CD4-positive, alpha-beta memory T cell (primary cell): ENCODE results near the gene OPCML. TPM values are rescaled to one million over a fixed set of nuclear protein-coding genes. Genes with fewer than 3 reads are reported as not detected.

Source experiments
- CTCF ChIA-PET: fragments of 350-600 bp; sonication (Branson Sonifier 250); formaldehyde crosslinking; loops from one replicate; lab custom pipeline; 2021; ENCODE audit warnings: inconsistent platforms; ENCODE audit not compliant: partially characterized antibody; lab: Charles Lee
- POLR2A ChIA-PET: fragments of 350-600 bp; sonication (Branson Sonifier 250); formaldehyde crosslinking; loops from one replicate; lab custom pipeline; 2021; ENCODE audit not compliant: partially characterized antibody; lab: Charles Lee
- DNase-seq, 5 donors: peaks; one replicate each; pipeline versions ENCODE4 v3.0.0 to v3.0.0-alpha.2; 2020 to 2022; ENCODE audit warnings: mixed read lengths in 1 of 5
- H3K27ac ChIP-seq: one replicate; pipeline ENCODE4 v1.7.0; 2013; ENCODE audit warnings: low read depth, low read length
- H3K27me3 ChIP-seq: 2 replicates; pipeline ENCODE4 v1.7.0; 2013; ENCODE audit warnings: mild to moderate bottlenecking, low read length, moderate library complexity; ENCODE audit not compliant: insufficient read depth
- H3K36me3 ChIP-seq: 2 replicates; pipeline ENCODE4 v1.7.0; 2013; ENCODE audit warnings: mild to moderate bottlenecking, low read length, moderate library complexity; ENCODE audit not compliant: insufficient read depth
- H3K4me1 ChIP-seq: 2 replicates; pipeline ENCODE4 v1.7.0; 2013; ENCODE audit warnings: mild to moderate bottlenecking, low read length, moderate library complexity; ENCODE audit not compliant: insufficient read depth
- H3K4me3 ChIP-seq, 2 donors: one replicate each; pipeline ENCODE4 v1.7.0; 2013; ENCODE audit warnings: low read length in 2 of 2, mild to moderate bottlenecking in 1 of 2
- H3K9me3 ChIP-seq, 2 donors: one replicate each; pipeline ENCODE4 v1.7.0; 2013; ENCODE audit warnings: low read length in 2 of 2, control low read depth in 1 of 2; ENCODE audit not compliant: control insufficient read depth in 1 of 2
- H3K27ac Mint-ChIP-seq, 7 donors: one replicate each; pipeline ENCODE4 v1.8.0; 2020 to 2021; ENCODE audit warnings: mixed read lengths in 7 of 7, mild to moderate bottlenecking in 6 of 7, inconsistent platforms in 3 of 7, moderate library complexity in 3 of 7
- H3K27me3 Mint-ChIP-seq, 2 donors: one replicate each; pipeline ENCODE4 v1.8.0; 2020 to 2021; ENCODE audit warnings: mixed read lengths in 2 of 2
- H3K36me3 Mint-ChIP-seq, 2 donors: one replicate each; pipeline ENCODE4 v1.8.0; 2020 to 2021; ENCODE audit warnings: mixed read lengths in 2 of 2, inconsistent platforms in 1 of 2, mild to moderate bottlenecking in 1 of 2
- H3K4me1 Mint-ChIP-seq, 4 donors: one replicate each; pipeline ENCODE4 v1.8.0; 2020 to 2021; ENCODE audit warnings: mixed read lengths in 4 of 4, mild to moderate bottlenecking in 1 of 4
- H3K4me3 Mint-ChIP-seq, 8 donors: one replicate each; pipeline ENCODE4 v1.8.0; 2020 to 2021; ENCODE audit warnings: mixed read lengths in 8 of 8, mild to moderate bottlenecking in 7 of 8, moderate library complexity in 6 of 8, inconsistent platforms in 3 of 8
- H3K9me3 Mint-ChIP-seq, 8 donors: one replicate each; pipeline ENCODE4 v1.8.0; 2020 to 2021; ENCODE audit warnings: mixed read lengths in 8 of 8, mild to moderate bottlenecking in 5 of 8, inconsistent platforms in 3 of 8, moderate library complexity in 1 of 8
- intact Hi-C: fragments of 100-400 bp; cut with micrococcal nuclease; formaldehyde crosslinking; loops from one replicate; pipeline ENCODE4 v1.15.1; 2023
- polyA plus RNA-seq, 2 donors: library from polyadenylated mRNA; unstranded; fragments of 300-500 nt; fragmentation: Illumina TruSeq; gene quantifications; one replicate each; pipeline ENCODE4 v1.2.3, GENCODE V29; 2021
- total RNA-seq, 2 experiments: library from RNA; stranded (reverse); gene quantifications; one replicate each; pipeline ENCODE4 v1.2.3, GENCODE V29; 2021

Gene OPCML
- total and polyA plus RNA-seq, 4 experiments from 2014 or later = not detected

DNA sequence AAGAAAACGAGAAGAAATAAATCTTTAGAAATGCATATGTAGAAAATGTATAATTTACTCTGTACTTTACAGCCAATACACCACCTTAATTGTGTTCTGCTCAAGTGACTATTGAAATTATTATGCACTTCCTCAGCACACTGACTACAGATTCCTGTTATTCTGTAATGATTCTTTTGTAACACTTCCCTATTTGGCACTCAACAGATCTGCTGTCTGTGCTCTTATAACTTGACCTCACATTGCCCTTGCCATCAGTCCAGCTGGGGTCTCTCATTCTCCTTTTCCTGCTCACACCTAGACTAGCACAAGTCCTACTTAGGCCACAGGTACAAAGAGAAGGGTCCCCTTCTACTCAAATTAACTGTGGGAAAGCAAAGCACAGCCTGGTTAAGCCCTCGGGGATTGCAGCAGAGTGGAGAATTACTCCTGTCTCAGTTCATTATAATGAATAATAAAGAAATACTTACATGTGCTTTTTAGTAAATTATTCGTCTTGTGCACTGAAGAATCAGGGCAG lies 860.4 kb downstream of the OPCML start:
- DNase-seq = no peak
- H3K9me3 Mint-ChIP-seq = peaks cover 0 to 3% (median 2%) of the 10 kb centered on the region in 8 donors
- no peaks in the 10 kb centered on the region for H3K4me1 ChIP-seq
- no peaks in the 10 kb centered on the region for H3K4me1 Mint-ChIP-seq
- no peak overlapping the region for H3K4me3 Mint-ChIP-seq
- H3K27ac Mint-ChIP-seq = no peak overlapping the region
- no peak overlapping the region for H3K27ac ChIP-seq
- H3K36me3 Mint-ChIP-seq = no peaks in the 10 kb centered on the region
- H3K4me3 ChIP-seq = no peak overlapping the region
- H3K36me3 ChIP-seq = no peaks in the 10 kb centered on the region
- no peaks in the 10 kb centered on the region for H3K9me3 ChIP-seq
- no peaks in the 10 kb centered on the region for H3K27me3 ChIP-seq
- CTCF ChIA-PET = interaction anchor here (0.8 kb wide), 1 partner anchor 75 kb away, joined by 4 read pairs; no protein-coding TSS in a partner anchor
- intact Hi-C loops = no loop called here
- POLR2A ChIA-PET = no interaction called here
- H3K27me3 Mint-ChIP-seq = peaks cover 1 to 2% of the 10 kb centered on the region in 2 donors

DNA sequence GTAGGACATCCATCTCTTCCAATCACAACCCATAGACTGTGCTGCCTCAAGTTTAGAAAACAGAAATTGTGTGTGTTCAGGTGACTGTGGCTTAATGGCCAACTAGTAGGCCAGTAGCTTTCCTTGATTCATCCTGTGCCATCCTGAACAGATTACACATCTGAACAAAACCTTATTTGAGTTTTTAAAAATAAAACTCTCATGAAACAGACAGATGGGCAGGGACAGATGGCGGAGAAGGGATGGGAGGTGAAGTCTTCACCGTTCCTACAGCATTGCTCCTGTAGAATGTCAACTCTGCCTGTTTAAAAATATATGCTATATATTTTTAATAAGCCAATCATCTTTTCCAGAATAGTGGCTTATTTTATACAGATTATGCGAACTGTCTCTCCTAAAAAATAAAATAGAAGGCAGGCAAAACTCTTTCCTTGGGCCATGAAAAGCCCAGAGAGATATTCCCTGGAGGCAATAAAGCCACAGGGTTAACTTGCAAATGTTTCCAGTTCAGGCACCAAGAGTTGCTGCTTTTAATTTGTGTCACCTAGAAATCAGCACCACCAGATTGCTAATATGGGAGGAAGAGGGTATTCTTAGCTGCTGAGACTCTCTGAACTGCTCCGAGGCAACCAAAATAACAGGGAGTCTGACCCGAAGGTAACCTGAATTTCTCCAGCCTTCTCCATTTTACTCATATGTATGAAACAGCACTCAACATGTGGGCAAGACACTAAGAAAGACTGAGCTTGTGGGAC lies 861.2 kb downstream of the OPCML start:
- Mint-ChIP-seq H3K36me3 (no peaks in the 10 kb centered on the region), H3K4me3 (no peak overlapping the region), H3K27ac (no peak overlapping the region), H3K4me1 (no peaks in the 10 kb centered on the region), H3K27me3 (peaks cover 1 to 2% of the 10 kb centered on the region in 2 donors), H3K9me3 (peaks cover 0 to 6% (median 2%) of the 10 kb centered on the region in 8 donors)
- no peaks in the 10 kb centered on the region for H3K36me3 ChIP-seq
- H3K9me3 ChIP-seq = no peaks in the 10 kb centered on the region
- CTCF ChIA-PET = interaction anchor here (0.8 kb wide), 1 partner anchor 74 kb away, joined by 4 read pairs; no protein-coding TSS in a partner anchor
- no peaks in the 10 kb centered on the region for H3K27me3 ChIP-seq
- intact Hi-C loops = no loop called here
- DNase-seq = no peak
- POLR2A ChIA-PET = no interaction called here
- H3K4me3 ChIP-seq = no peak overlapping the region
- H3K4me1 ChIP-seq = no peaks in the 10 kb centered on the region
- no peak overlapping the region for H3K27ac ChIP-seq

DNA sequence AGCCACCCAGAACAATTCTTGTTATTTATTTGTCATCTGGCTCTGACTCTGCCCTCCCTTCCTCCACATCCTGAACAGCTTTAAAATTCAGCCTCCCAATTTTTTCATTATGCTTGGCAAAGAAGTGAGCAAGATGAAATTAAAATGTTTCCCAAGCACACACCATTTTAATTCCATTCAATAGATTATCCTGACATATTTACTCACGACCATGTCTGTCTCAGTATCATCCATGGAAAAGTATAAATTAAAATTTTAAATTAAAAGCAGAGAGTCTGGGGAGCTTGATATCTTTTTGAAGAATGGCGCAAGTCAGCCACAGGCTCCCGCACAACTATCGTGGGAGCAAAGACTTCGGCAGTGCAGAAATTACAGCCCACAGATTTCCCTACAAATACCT lies 862.4 kb downstream of the OPCML start:
- no peak overlapping the region for H3K27ac Mint-ChIP-seq
- H3K4me3 Mint-ChIP-seq = no peak overlapping the region

DNA sequence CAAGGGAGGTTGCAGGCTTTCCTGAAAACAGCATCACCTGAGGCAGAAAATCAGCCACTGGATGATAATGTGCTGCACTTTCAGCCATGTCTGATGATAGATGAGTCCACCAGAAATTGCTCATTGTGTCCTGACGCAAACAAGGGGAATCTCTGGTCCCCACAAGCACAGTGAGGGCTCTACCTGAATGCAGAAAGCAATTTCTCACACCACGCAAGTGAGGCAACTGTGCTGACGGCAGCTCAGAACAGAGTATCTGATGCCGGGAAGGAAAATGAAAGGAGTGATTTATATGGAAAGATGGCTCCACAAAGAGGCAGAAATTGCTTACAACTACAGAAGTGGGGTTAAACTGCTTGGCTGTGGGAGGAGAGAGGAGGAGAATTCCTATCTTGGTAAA lies 867.1 kb downstream of the OPCML start:
- peaks cover 0 to 8% (median 0%) of the 10 kb centered on the region in 8 donors for H3K9me3 Mint-ChIP-seq
- intact Hi-C loops = no loop called here

More for the DNA sequence above, 862.4 kb downstream of the OPCML start:
- no peaks in the 10 kb centered on the region for H3K36me3 Mint-ChIP-seq
- DNase-seq = no peak
- no peaks in the 10 kb centered on the region for H3K4me1 Mint-ChIP-seq
- no peaks in the 10 kb centered on the region for H3K36me3 ChIP-seq
- H3K27me3 Mint-ChIP-seq = peaks cover 1 to 2% of the 10 kb centered on the region in 2 donors
- no peak overlapping the region for H3K4me3 ChIP-seq
- H3K27me3 ChIP-seq = no peaks in the 10 kb centered on the region
- no peaks in the 10 kb centered on the region for H3K9me3 ChIP-seq
- H3K4me1 ChIP-seq = no peaks in the 10 kb centered on the region
- CTCF ChIA-PET = no interaction called here
- peaks cover 0 to 8% (median 2%) of the 10 kb centered on the region in 8 donors for H3K9me3 Mint-ChIP-seq
- POLR2A ChIA-PET = no interaction called here
- intact Hi-C loops = no loop called here
- no peak overlapping the region for H3K27ac ChIP-seq

DNA sequence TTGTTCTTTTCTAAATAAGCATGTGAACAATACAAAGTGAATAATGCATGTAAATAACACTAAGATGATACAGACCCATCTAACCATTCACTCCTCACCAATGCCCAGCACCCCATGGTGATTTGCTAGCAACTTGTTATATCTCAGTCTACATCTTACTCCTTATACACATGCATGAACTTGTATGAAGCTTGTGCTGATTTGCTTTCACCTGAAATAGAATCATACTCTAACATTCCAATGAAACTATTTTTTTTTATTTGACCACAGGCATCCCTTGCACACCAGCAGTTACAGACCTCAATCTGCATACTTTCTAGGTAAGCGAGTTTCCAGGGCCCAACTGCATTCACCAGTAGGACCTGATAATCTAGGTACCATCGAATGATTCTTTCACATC lies 873.6 kb downstream of the OPCML start:
- Histone ChIP-seq H3K9me3 (no peaks in the 10 kb centered on the region), H3K27ac (no peak overlapping the region), H3K27me3 (no peaks in the 10 kb centered on the region), H3K4me3 (no peak overlapping the region), H3K4me1 (no peaks in the 10 kb centered on the region), H3K36me3 (no peaks in the 10 kb centered on the region)
- Mint-ChIP-seq H3K4me1 (no peaks in the 10 kb centered on the region), H3K4me3 (no peak overlapping the region), H3K9me3 (peaks cover 0 to 3% (median 0%) of the 10 kb centered on the region in 8 donors), H3K27me3 (no peaks in the 10 kb centered on the region), H3K36me3 (no peaks in the 10 kb centered on the region), H3K27ac (no peak overlapping the region)
- ChIA-PET CTCF (no interaction called here), POLR2A (no interaction called here)
- intact Hi-C loops = no loop called here
- DNase-seq = no peak

More for the DNA sequence above, 867.1 kb downstream of the OPCML start:
- H3K36me3 Mint-ChIP-seq = no peaks in the 10 kb centered on the region
- H3K36me3 ChIP-seq = no peaks in the 10 kb centered on the region
- H3K4me3 Mint-ChIP-seq = no peak overlapping the region
- no peak overlapping the region for H3K27ac Mint-ChIP-seq
- H3K4me1 Mint-ChIP-seq = no peaks in the 10 kb centered on the region
- POLR2A ChIA-PET = no interaction called here
- peaks cover 1 to 2% of the 10 kb centered on the region in 2 donors for H3K27me3 Mint-ChIP-seq
- H3K27me3 ChIP-seq = no peaks in the 10 kb centered on the region
- no peaks in the 10 kb centered on the region for H3K4me1 ChIP-seq
- DNase-seq = no peak
- CTCF ChIA-PET = no interaction called here
- H3K27ac ChIP-seq = no peak overlapping the region
- H3K4me3 ChIP-seq = no peak overlapping the region
- no peaks in the 10 kb centered on the region for H3K9me3 ChIP-seq

DNA sequence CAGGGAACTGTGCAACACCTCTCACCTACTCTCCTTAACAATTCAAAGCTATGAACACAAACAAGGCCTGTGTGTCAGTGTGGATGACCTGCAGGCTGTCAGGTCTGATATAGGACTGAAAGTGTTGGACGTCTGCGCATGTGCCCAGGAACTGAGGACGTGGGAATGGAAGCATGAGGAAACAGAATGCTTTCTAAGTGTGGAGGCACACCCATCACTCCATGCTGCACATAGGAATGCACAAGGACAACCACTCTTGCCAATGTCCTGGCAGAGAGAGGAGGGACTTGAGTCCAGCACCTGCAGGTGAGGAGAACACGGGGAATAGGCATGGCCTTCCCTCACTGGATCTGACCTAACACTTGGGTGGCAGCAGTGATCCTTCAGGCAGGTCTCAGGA lies 874.3 kb downstream of the OPCML start:
- Mint-ChIP-seq H3K27me3 (no peaks in the 10 kb centered on the region), H3K4me3 (no peak overlapping the region), H3K27ac (no peak overlapping the region), H3K9me3 (peaks cover 0 to 3% (median 0%) of the 10 kb centered on the region in 8 donors), H3K4me1 (no peaks in the 10 kb centered on the region), H3K36me3 (no peaks in the 10 kb centered on the region)
- DNase-seq = no peak
- no peak overlapping the region for H3K27ac ChIP-seq
- intact Hi-C loops = no loop called here
- ChIA-PET CTCF (no interaction called here), POLR2A (no interaction called here)
- no peaks in the 10 kb centered on the region for H3K36me3 ChIP-seq
- no peaks in the 10 kb centered on the region for H3K4me1 ChIP-seq
- H3K27me3 ChIP-seq = no peaks in the 10 kb centered on the region
- H3K9me3 ChIP-seq = no peaks in the 10 kb centered on the region
- H3K4me3 ChIP-seq = no peak overlapping the region

DNA sequence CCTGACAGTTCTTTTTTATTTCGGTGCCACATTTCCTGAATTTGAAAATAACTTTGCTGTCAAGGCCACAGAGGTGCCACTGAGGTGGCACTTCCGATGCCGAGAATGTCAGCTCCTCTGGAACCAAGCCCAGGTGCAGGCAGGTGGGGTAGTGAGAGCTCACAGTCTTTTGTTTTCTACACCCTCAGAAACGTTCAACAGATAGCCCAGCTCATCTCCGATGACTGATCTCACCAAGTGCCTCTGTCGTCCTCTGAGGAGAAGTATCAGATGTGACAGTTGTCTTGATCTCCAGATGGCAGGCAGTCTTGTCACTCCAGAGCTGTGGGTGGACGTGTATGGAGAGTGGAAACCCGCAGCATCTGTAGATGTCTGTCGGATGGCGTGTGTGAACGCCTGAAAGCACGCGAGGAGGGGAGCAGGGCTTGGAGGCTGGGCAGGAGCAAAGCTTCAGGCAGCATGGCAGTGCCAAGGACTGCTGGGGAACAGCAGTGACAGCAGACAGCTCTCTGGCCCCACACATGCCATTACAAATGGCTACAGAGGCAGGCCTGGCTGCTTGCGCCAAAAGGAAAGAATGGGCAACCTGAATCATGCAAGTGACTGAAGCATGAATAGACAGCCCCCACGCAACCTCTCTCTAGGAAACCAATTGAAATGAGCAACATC lies 877.0 kb downstream of the OPCML start:
- no peaks in the 10 kb centered on the region for H3K4me1 Mint-ChIP-seq
- H3K36me3 Mint-ChIP-seq = no peaks in the 10 kb centered on the region
- Histone ChIP-seq H3K4me1 (no peaks in the 10 kb centered on the region), H3K9me3 (no peaks in the 10 kb centered on the region), H3K36me3 (no peaks in the 10 kb centered on the region), H3K27ac (no peak overlapping the region), H3K27me3 (no peaks in the 10 kb centered on the region), H3K4me3 (no peak overlapping the region)
- DNase-seq = no peak
- H3K4me3 Mint-ChIP-seq = no peak overlapping the region
- no peak overlapping the region for H3K27ac Mint-ChIP-seq
- peaks cover 0 to 3% (median 0%) of the 10 kb centered on the region in 8 donors for H3K9me3 Mint-ChIP-seq
- no peaks in the 10 kb centered on the region for H3K27me3 Mint-ChIP-seq
- ChIA-PET POLR2A (no interaction called here), CTCF (no interaction called here)
- intact Hi-C loops = no loop called here
